ENCODE results near the gene TLL2.

Gene TLL2

GRCh38 chr10:96513698-96514561 lies at the start of gene TLL2:
Gene TLL2 (minus strand): TSS chr10:96513926. CDS start chr10:96513685, 241 bp downstream.
- POLR2A ChIA-PET = interaction anchor here (0.9 kb wide), 1 partner anchor 69 kb away, joined by 3 read pairs; no protein-coding TSS in a partner anchor
- TF ChIP-seq ELF4 (IDR thresholded peaks at IDR 0.05) (no peak), SUZ12 (IDR thresholded peaks at IDR 0.05) (no peak), ARNT (IDR thresholded peaks at IDR 0.05) (no peak), NFRKB (IDR thresholded peaks at IDR 0.05) (no peak), FOXM1 (IDR thresholded peaks at IDR 0.05; ENCODE audit: borderline replicate concordance) (no peak), HDGF (IDR thresholded peaks at IDR 0.05; ENCODE audit: borderline replicate concordance) (peak; percentile 92; the same call in 1 of the 2 replicates), FOXA1 (IDR thresholded peaks at IDR 0.05) (no peak), L3MBTL2 (conservative IDR thresholded peaks at IDR 0.05) (peak; percentile 97), ZNF384 (IDR thresholded peaks at IDR 0.05) (no peak), BHLHE40 (IDR thresholded peaks at IDR 0.05; ENCODE audit: borderline replicate concordance) (no peak), LEF1 (IDR thresholded peaks at IDR 0.05; ENCODE audit: borderline replicate concordance) (no peak), SP1 (IDR thresholded peaks at IDR 0.05) (no peak)
- TF ChIP-seq, protein P1, sequence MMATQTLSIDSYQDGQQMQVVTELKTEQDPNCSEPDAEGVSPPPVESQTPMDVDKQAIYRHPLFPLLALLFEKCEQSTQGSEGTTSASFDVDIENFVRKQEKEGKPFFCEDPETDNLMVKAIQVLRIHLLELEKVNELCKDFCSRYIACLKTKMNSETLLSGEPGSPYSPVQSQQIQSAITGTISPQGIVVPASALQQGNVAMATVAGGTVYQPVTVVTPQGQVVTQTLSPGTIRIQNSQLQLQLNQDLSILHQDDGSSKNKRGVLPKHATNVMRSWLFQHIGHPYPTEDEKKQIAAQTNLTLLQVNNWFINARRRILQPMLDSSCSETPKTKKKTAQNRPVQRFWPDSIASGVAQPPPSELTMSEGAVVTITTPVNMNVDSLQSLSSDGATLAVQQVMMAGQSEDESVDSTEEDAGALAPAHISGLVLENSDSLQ (IDR thresholded peaks at IDR 0.05) = peak; percentile 73
- CTCF ChIA-PET = interaction anchor here (0.7 to 1.4 kb wide), 6 partner anchors 23 to 139 kb away, joined by 3 to 8 read pairs (median 3); no protein-coding TSS in a partner anchor
- peak; percentile 95 for DNase-seq (ENCODE audit: extremely low spot score)

- ChIA-PET POLR2A (no interaction called here), CTCF (interaction anchor here (0.7 kb wide), 1 partner anchor 25 kb away, joined by 6 read pairs; no protein-coding TSS in a partner anchor)
Measured at GRCh38 chr10:96560966-96561887, 47.5 kb upstream of the TLL2 start.

GRCh38 chr10:96560489-96560888 lies 46.8 kb upstream of the TLL2 start:
- ChIA-PET POLR2A (no interaction called here), CTCF (no interaction called here)
- TF ChIP-seq NFRKB (IDR thresholded peaks at IDR 0.05) (no peak), ZNF384 (IDR thresholded peaks at IDR 0.05) (no peak), HDGF (IDR thresholded peaks at IDR 0.05; ENCODE audit: borderline replicate concordance) (no peak), ARNT (IDR thresholded peaks at IDR 0.05) (no peak), FOXK2 (IDR thresholded peaks at IDR 0.05) (no peak)
- TF ChIP-seq, protein P1 (IDR thresholded peaks at IDR 0.05) = no peak
- no peak for DNase-seq (ENCODE audit: extremely low spot score)

More at GRCh38 chr10:96560966-96561887, 47.5 kb upstream of the TLL2 start:
- TF ChIP-seq, protein P1 (IDR thresholded peaks at IDR 0.05) = no peak
- no peak for TF ChIP-seq LEF1 (IDR thresholded peaks at IDR 0.05; ENCODE audit: borderline replicate concordance)
- no peak for TF ChIP-seq CTBP1 (IDR thresholded peaks at IDR 0.05; ENCODE audit: borderline replicate concordance)
- TF ChIP-seq SP1 (IDR thresholded peaks at IDR 0.05) = no peak
- TF ChIP-seq ELF4 (IDR thresholded peaks at IDR 0.05) = no peak
- TF ChIP-seq FOXK2 (IDR thresholded peaks at IDR 0.05) = no peak
- no peak for TF ChIP-seq ARNT (IDR thresholded peaks at IDR 0.05)
- TF ChIP-seq BHLHE40 (IDR thresholded peaks at IDR 0.05; ENCODE audit: borderline replicate concordance) = no peak
- no peak for TF ChIP-seq TARDBP (IDR thresholded peaks at IDR 0.05)
- no peak for TF ChIP-seq FOXM1 (IDR thresholded peaks at IDR 0.05; ENCODE audit: borderline replicate concordance)
- no peak for TF ChIP-seq NFRKB (IDR thresholded peaks at IDR 0.05)
- no peak for TF ChIP-seq L3MBTL2 (conservative IDR thresholded peaks at IDR 0.05)
- no peak for DNase-seq (ENCODE audit: extremely low spot score)

DNA sequence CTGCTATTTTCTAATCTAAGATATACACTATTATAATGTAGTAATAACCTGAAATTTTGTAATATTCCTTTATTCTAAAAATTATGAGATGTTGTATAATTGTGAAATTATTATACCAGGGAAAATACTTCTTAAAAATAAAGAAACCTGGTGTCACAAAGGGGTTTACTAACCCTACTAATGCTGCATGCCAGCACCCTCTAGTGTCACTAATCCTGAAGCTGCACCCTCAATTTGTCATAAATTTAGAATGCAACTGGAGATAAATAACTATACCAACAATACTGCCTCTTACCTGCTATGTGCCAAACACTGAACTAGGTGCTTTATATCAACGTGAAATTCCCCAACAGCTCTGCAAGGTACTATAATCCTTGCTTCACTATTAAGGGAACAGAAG lies 42.3 kb upstream of the TLL2 start:
- ChIA-PET CTCF (interaction anchor here (0.9 to 1.0 kb wide), 2 partner anchors 11 to 18 kb away, joined by 3 read pairs; no protein-coding TSS in a partner anchor), POLR2A (no interaction called here)
- peak; percentile 13 for DNase-seq (ENCODE audit: extremely low spot score)
- TF ChIP-seq ARNT (IDR thresholded peaks at IDR 0.05) (no peak), SP1 (IDR thresholded peaks at IDR 0.05) (no peak), CTBP1 (IDR thresholded peaks at IDR 0.05; ENCODE audit: borderline replicate concordance) (no peak), FOXM1 (IDR thresholded peaks at IDR 0.05; ENCODE audit: borderline replicate concordance) (no peak), HDGF (IDR thresholded peaks at IDR 0.05; ENCODE audit: borderline replicate concordance) (no peak), TARDBP (IDR thresholded peaks at IDR 0.05) (no peak), L3MBTL2 (conservative IDR thresholded peaks at IDR 0.05) (no peak), SUZ12 (IDR thresholded peaks at IDR 0.05) (no peak), FOXA1 (IDR thresholded peaks at IDR 0.05) (no peak), NFRKB (IDR thresholded peaks at IDR 0.05) (no peak), BHLHE40 (IDR thresholded peaks at IDR 0.05; ENCODE audit: borderline replicate concordance) (no peak), ZNF384 (IDR thresholded peaks at IDR 0.05) (no peak), LEF1 (IDR thresholded peaks at IDR 0.05; ENCODE audit: borderline replicate concordance) (no peak), ELF4 (IDR thresholded peaks at IDR 0.05) (no peak), FOXK2 (IDR thresholded peaks at IDR 0.05) (no peak)
- TF ChIP-seq, protein P1 (IDR thresholded peaks at IDR 0.05) = no peak

Data from HEK293T (cell line).